WTC11 (cell line): Measurements from ENCODE around the gene SYT17. TPM values are rescaled to one million over a fixed set of nuclear protein-coding genes. Genes with fewer than 3 reads are reported as not detected.

Experiments
- ATAC-seq: fragments of 200-7000 bp; cut with Tn5 transposase; 2 replicates; pipeline ENCODE4 v1.10.0; 2021; ENCODE audit warnings: mild to moderate bottlenecking, moderate library complexity
- CTCF ChIA-PET: fragments of 300-600 bp; sonication (Branson Sonifier 250); formaldehyde crosslinking; loops from one replicate; lab custom pipeline; 2021; ENCODE audit warnings: antibody characterized with exemption; lab: Charles Lee
- POLR2A ChIA-PET: fragments of 350-600 bp; sonication (Branson Sonifier 250); formaldehyde crosslinking; loops from one replicate; lab custom pipeline; 2021; ENCODE audit warnings: antibody characterized with exemption; lab: Charles Lee
- DNase-seq: peaks from one replicate; pipeline ENCODE4 v3.0.0; 2021; ENCODE audit warnings: low spot score
- H3K27ac Mint-ChIP-seq: 2 replicates; pipeline ENCODE4 v1.8.0; 2021; ENCODE audit warnings: mixed read lengths
- H3K27me3 Mint-ChIP-seq: 2 replicates; pipeline ENCODE4 v1.8.0; 2021; ENCODE audit warnings: low read depth, mild to moderate bottlenecking, moderate library complexity, mixed read lengths
- H3K36me3 Mint-ChIP-seq: 2 replicates; pipeline ENCODE4 v1.8.0; 2021; ENCODE audit warnings: mixed read lengths
- H3K4me1 Mint-ChIP-seq: 2 replicates; pipeline ENCODE4 v1.8.0; 2022; ENCODE audit warnings: mixed read lengths
- H3K4me3 Mint-ChIP-seq: 2 replicates; pipeline ENCODE4 v1.8.0; 2021; ENCODE audit warnings: mild to moderate bottlenecking, moderate library complexity, mixed read lengths
- H3K9me3 Mint-ChIP-seq: 2 replicates; pipeline ENCODE4 v1.8.0; 2021; ENCODE audit warnings: mixed read lengths
- ETV6 ChIP-seq: sonication (generic); formaldehyde crosslinking; IDR thresholded peaks from 2 replicates; pipeline ENCODE4 v1.8.1; 2022; ENCODE audit warnings: mild to moderate bottlenecking, missing genetic modification reagents
- FOXJ3 ChIP-seq: sonication (generic); formaldehyde crosslinking; IDR thresholded peaks from 2 replicates; pipeline ENCODE4 v1.9.0; 2021; ENCODE audit warnings: missing genetic modification reagents, mild to moderate bottlenecking, borderline replicate concordance
- GRHL2 ChIP-seq: fragments of 250-450 bp; sonication (Bioruptor Pico); IDR thresholded peaks from 2 replicates; pipeline ENCODE4 v1.8.0; 2022; ENCODE audit warnings: mild to moderate bottlenecking, moderate library complexity; ENCODE audit not compliant: insufficient replicate concordance, severe bottlenecking
- KAT7 ChIP-seq: sonication (generic); formaldehyde crosslinking; IDR thresholded peaks from 2 replicates; pipeline ENCODE4 v1.8.1; 2023; ENCODE audit warnings: missing genetic modification reagents, mild to moderate bottlenecking, borderline replicate concordance
- MXD4 ChIP-seq: fragments of 250-450 bp; sonication (Bioruptor Pico); IDR thresholded peaks from 2 replicates; pipeline ENCODE4 v1.8.0; 2021; ENCODE audit warnings: mild to moderate bottlenecking, moderate library complexity, borderline replicate concordance
- NFE2L1 ChIP-seq: sonication (generic); formaldehyde crosslinking; IDR thresholded peaks from 2 replicates; pipeline ENCODE4 v1.8.1; 2023; ENCODE audit warnings: missing genetic modification reagents
- NR2C2 ChIP-seq: sonication (generic); formaldehyde crosslinking; IDR thresholded peaks from 2 replicates; pipeline ENCODE4 v1.8.0; 2022; ENCODE audit warnings: mild to moderate bottlenecking, missing genetic modification reagents
- PRRX2 ChIP-seq: fragments of 250-450 bp; sonication (Bioruptor Pico); IDR thresholded peaks from 2 replicates; pipeline ENCODE4 v1.8.0; 2021; ENCODE audit warnings: mild to moderate bottlenecking
- SOX15 ChIP-seq: fragments of 250-450 bp; sonication (Bioruptor Pico); IDR thresholded peaks from 2 replicates; pipeline ENCODE4 v1.9.0; 2021; ENCODE audit warnings: mild to moderate bottlenecking
- SP1 ChIP-seq: sonication (generic); formaldehyde crosslinking; conservative IDR thresholded peaks from 2 replicates; pipeline ENCODE4 v1.8.1; 2022; ENCODE audit warnings: missing genetic modification reagents
- TCF7 ChIP-seq: sonication (generic); formaldehyde crosslinking; IDR thresholded peaks from 2 replicates; pipeline ENCODE4 v1.8.0; 2022; ENCODE audit warnings: mild to moderate bottlenecking, low read depth, missing genetic modification reagents, moderate library complexity
- TEAD1 ChIP-seq: sonication (generic); formaldehyde crosslinking; IDR thresholded peaks from 2 replicates; pipeline ENCODE4 v1.8.0; 2022; ENCODE audit warnings: mild to moderate bottlenecking, missing genetic modification reagents
- ZNF232 ChIP-seq: sonication (generic); formaldehyde crosslinking; IDR thresholded peaks from 2 replicates; pipeline ENCODE4 v1.8.0; 2022; ENCODE audit warnings: mild to moderate bottlenecking, missing genetic modification reagents
- ZNF396 ChIP-seq: fragments of 250-450 bp; sonication (Bioruptor Pico); IDR thresholded peaks from 2 replicates; pipeline ENCODE4 v1.8.0; 2021; ENCODE audit warnings: mild to moderate bottlenecking, moderate library complexity, borderline replicate concordance
- ZNF416 ChIP-seq: fragments of 250-450 bp; sonication (Bioruptor Pico); IDR thresholded peaks from 2 replicates; pipeline ENCODE4 v1.9.0; 2021; ENCODE audit warnings: mild to moderate bottlenecking, inconsistent platforms
- total RNA-seq: library from RNA; stranded (reverse); gene quantifications from 3 replicates; pipeline ENCODE4 v1.2.3, GENCODE V29; 2021
- TF ChIP-seq, protein P1 (sequence below): sonication (generic); formaldehyde crosslinking; IDR thresholded peaks from 2 replicates; pipeline ENCODE4 v1.8.0; 2022; ENCODE audit warnings: mild to moderate bottlenecking, missing genetic modification reagents
- TF ChIP-seq, protein P2 (sequence below): fragments of 250-450 bp; sonication (Bioruptor Pico); IDR thresholded peaks from 2 replicates; pipeline ENCODE4 v2.1.2; 2022; ENCODE audit warnings: mild to moderate bottlenecking, moderate library complexity
- TF ChIP-seq, protein P3 (sequence below): fragments of 200-600 bp; IDR thresholded peaks from 2 replicates; pipeline ENCODE4 v1.8.0; 2022; ENCODE audit warnings: antibody characterized with exemption
- TF ChIP-seq, protein P4 (sequence below): fragments of 250-450 bp; sonication (Bioruptor Pico); IDR thresholded peaks from 2 replicates; pipeline ENCODE4 v1.9.0; 2021; ENCODE audit warnings: moderate library complexity, mild to moderate bottlenecking, inconsistent platforms, borderline replicate concordance
- TF ChIP-seq, protein P5 (sequence below): sonication (generic); formaldehyde crosslinking; IDR thresholded peaks from 2 replicates; pipeline ENCODE4 v1.8.0; 2023; ENCODE audit warnings: missing genetic modification reagents
- TF ChIP-seq, protein P6 (sequence below): sonication (generic); formaldehyde crosslinking; IDR thresholded peaks from 2 replicates; pipeline ENCODE4 v1.8.0; 2022; ENCODE audit warnings: mild to moderate bottlenecking, missing genetic modification reagents
- TF ChIP-seq, protein P7 (sequence below): sonication (generic); formaldehyde crosslinking; IDR thresholded peaks from 2 replicates; pipeline ENCODE4 v1.8.1; 2022; ENCODE audit warnings: mild to moderate bottlenecking, missing genetic modification reagents, moderate library complexity, borderline replicate concordance
- TF ChIP-seq, protein P8 (sequence below): sonication (generic); formaldehyde crosslinking; IDR thresholded peaks from 2 replicates; pipeline ENCODE4 v1.8.1; 2022; ENCODE audit warnings: low read depth, mild to moderate bottlenecking, moderate library complexity, missing genetic modification reagents, borderline replicate concordance

Gene SYT17
- total RNA-seq, 1 experiment from 2014 or later: 5.5 TPM

DNA sequence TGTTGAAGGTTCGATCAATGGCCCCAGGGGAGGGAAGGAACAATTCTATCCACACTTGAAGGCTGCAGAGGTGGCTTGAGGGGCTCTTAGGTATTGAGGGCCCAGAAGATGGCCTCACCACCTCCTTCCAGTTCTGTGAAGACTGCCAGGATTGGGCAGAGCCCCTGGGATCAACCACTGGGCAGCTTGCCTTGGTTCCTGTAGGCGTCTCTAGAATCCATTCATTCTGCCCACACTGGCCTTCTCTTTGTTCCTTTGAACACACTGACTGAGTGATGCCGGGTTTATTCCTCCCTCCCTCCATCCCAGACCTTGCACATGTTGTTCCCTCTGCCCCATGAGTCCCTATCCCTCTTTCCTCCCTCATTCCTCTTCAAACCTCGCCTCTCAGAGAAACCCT lies 50.5 kb downstream of the SYT17 start (continued):
- TF ChIP-seq, protein P1, sequence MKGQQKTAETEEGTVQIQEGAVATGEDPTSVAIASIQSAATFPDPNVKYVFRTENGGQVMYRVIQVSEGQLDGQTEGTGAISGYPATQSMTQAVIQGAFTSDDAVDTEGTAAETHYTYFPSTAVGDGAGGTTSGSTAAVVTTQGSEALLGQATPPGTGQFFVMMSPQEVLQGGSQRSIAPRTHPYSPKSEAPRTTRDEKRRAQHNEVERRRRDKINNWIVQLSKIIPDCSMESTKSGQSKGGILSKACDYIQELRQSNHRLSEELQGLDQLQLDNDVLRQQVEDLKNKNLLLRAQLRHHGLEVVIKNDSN: no peak

DNA sequence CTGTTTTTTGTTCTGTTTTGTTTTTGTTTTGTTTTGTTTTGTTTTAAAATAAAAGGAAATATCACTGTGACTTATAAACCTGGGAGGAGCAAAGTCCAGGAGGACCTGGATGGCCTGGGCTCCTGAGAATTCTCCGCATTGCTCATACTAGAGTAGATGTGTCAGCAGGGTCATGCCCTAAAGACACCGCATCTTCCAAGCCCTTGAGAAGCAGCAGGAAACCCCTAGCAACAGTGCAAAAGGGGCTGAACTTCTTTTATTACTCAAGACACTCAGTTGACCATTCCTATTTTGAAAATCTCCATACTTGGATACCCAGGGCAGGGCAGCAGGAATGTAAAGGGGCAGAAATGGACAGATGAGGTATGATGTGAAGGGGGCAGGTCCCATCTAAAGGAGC lies 51.8 kb downstream of the SYT17 start:
- H3K27ac Mint-ChIP-seq: no peak overlapping the region
- no peaks in the 10 kb centered on the region for H3K27me3 Mint-ChIP-seq

DNA sequence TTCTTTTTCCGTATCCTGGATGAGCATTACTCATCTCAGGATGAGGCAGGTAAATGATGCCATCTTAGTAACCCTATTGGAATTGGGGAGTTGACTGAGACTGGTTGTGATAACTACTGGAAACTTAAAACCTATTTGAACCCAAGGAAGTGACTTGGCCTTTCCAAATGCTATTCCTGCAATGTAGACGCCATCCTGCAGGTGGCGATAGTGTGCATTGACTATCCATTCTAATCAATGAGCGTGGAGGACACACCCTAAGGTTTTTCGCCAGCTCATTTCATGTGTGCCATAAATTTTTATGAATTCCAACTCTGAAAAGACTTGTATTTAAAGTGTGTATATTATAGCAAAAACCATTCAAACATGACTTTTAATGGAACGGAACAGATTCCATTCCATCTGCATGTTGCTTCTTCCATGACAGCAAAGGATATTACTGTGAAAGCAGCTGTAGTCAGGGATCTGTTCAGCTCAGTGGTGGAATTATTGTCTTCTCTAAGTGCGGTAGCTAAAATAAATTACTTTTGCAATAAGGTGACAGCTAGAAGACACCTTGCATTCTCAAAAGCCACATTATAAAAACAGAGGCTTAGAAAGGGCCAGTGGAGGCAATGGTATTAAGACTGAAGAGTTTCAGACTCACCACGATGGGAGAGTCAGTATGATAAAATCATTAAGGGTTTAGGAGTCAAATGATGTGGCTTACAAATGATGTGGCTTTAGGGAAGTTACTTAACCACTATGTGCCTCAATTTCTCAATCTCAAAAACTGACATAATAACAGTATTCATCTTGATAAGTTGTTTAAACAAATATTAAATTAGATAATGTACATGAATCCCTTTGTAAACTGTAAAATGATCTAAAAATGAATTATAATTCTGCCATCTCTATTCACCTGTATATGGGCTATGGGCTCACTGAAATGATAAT lies 55.5 kb downstream of the SYT17 start:
- ChIA-PET CTCF (interaction anchor here (0.5 to 1.9 kb wide), 30 partner anchors 10 to 215 kb away, joined by 3 to 15 read pairs (median 4); partner anchors contain the start of genes CLEC19A and COQ7), POLR2A (no interaction called here)
- Mint-ChIP-seq H3K4me3 (no peak overlapping the region), H3K36me3 (peaks cover 21% of the 10 kb centered on the region), H3K27ac (no peak overlapping the region), H3K4me1 (peaks cover 9% of the 10 kb centered on the region), H3K27me3 (no peaks in the 10 kb centered on the region; the same call in 1 of the 2 replicates), H3K9me3 (peaks cover 15% of the 10 kb centered on the region)
- TF ChIP-seq, protein P2, sequence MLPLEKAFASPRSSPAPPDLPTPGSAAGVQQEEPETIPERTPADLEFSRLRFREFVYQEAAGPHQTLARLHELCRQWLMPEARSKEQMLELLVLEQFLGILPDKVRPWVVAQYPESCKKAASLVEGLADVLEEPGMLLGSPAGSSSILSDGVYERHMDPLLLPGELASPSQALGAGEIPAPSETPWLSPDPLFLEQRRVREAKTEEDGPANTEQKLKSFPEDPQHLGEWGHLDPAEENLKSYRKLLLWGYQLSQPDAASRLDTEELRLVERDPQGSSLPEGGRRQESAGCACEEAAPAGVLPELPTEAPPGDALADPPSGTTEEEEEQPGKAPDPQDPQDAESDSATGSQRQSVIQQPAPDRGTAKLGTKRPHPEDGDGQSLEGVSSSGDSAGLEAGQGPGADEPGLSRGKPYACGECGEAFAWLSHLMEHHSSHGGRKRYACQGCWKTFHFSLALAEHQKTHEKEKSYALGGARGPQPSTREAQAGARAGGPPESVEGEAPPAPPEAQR (CRISPR knock-in tag): no peak
- TF ChIP-seq, protein P3, sequence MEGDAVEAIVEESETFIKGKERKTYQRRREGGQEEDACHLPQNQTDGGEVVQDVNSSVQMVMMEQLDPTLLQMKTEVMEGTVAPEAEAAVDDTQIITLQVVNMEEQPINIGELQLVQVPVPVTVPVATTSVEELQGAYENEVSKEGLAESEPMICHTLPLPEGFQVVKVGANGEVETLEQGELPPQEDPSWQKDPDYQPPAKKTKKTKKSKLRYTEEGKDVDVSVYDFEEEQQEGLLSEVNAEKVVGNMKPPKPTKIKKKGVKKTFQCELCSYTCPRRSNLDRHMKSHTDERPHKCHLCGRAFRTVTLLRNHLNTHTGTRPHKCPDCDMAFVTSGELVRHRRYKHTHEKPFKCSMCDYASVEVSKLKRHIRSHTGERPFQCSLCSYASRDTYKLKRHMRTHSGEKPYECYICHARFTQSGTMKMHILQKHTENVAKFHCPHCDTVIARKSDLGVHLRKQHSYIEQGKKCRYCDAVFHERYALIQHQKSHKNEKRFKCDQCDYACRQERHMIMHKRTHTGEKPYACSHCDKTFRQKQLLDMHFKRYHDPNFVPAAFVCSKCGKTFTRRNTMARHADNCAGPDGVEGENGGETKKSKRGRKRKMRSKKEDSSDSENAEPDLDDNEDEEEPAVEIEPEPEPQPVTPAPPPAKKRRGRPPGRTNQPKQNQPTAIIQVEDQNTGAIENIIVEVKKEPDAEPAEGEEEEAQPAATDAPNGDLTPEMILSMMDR: peak; percentile 75
- DNase-seq (peak; percentile 86), ATAC-seq (peak; percentile 65)

More for the DNA sequence above, 51.8 kb downstream of the SYT17 start:
- TF ChIP-seq SOX15 (CRISPR knock-in tag) (no peak), ZNF416 (CRISPR knock-in tag) (no peak), ETV6 (CRISPR knock-in tag) (no peak), MXD4 (CRISPR knock-in tag) (no peak), GRHL2 (CRISPR knock-in tag) (no peak), ZNF396 (CRISPR knock-in tag) (no peak), NR2C2 (CRISPR knock-in tag) (no peak), TEAD1 (no peak), NFE2L1 (CRISPR knock-in tag) (no peak), TCF7 (CRISPR knock-in tag) (no peak), PRRX2 (CRISPR knock-in tag) (no peak), KAT7 (CRISPR knock-in tag) (no peak), ZNF232 (CRISPR knock-in tag) (no peak), SP1 (CRISPR knock-in tag) (no peak), FOXJ3 (CRISPR knock-in tag) (no peak)
- TF ChIP-seq, protein P4, sequence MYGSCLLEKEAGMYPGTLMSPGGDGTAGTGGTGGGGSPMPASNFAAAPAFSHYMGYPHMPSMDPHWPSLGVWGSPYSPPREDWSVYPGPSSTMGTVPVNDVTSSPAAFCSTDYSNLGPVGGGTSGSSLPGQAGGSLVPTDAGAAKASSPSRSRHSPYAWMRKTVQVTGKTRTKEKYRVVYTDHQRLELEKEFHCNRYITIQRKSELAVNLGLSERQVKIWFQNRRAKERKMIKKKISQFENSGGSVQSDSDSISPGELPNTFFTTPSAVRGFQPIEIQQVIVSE (CRISPR knock-in tag): no peak
- TF ChIP-seq, protein P5, sequence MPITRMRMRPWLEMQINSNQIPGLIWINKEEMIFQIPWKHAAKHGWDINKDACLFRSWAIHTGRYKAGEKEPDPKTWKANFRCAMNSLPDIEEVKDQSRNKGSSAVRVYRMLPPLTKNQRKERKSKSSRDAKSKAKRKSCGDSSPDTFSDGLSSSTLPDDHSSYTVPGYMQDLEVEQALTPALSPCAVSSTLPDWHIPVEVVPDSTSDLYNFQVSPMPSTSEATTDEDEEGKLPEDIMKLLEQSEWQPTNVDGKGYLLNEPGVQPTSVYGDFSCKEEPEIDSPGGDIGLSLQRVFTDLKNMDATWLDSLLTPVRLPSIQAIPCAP (CRISPR knock-in tag): no peak
- TF ChIP-seq, protein P6, sequence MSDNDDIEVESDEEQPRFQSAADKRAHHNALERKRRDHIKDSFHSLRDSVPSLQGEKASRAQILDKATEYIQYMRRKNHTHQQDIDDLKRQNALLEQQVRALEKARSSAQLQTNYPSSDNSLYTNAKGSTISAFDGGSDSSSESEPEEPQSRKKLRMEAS (CRISPR knock-in tag): no peak
- TF ChIP-seq, protein P7, sequence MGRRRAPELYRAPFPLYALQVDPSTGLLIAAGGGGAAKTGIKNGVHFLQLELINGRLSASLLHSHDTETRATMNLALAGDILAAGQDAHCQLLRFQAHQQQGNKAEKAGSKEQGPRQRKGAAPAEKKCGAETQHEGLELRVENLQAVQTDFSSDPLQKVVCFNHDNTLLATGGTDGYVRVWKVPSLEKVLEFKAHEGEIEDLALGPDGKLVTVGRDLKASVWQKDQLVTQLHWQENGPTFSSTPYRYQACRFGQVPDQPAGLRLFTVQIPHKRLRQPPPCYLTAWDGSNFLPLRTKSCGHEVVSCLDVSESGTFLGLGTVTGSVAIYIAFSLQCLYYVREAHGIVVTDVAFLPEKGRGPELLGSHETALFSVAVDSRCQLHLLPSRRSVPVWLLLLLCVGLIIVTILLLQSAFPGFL (CRISPR knock-in tag): no peak
- TF ChIP-seq, protein P8, sequence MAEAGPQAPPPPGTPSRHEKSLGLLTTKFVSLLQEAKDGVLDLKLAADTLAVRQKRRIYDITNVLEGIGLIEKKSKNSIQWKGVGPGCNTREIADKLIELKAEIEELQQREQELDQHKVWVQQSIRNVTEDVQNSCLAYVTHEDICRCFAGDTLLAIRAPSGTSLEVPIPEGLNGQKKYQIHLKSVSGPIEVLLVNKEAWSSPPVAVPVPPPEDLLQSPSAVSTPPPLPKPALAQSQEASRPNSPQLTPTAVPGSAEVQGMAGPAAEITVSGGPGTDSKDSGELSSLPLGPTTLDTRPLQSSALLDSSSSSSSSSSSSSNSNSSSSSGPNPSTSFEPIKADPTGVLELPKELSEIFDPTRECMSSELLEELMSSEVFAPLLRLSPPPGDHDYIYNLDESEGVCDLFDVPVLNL (CRISPR knock-in tag): no peak
- TF ChIP-seq, all 79 proteins: peak for 0
- Mint-ChIP-seq H3K9me3 (peaks cover 19% of the 10 kb centered on the region), H3K36me3 (peaks cover 11% of the 10 kb centered on the region), H3K4me1 (0 out of 2 replicates have a peak, but pooled peaks cover 2% of the 10 kb centered on the region), H3K4me3 (no peak overlapping the region)
- CTCF ChIA-PET: no interaction called here
- POLR2A ChIA-PET: no interaction called here
- DNase-seq (no peak), ATAC-seq (no peak)
